ENCODE data around the gene LSP1.

Gene LSP1

DNA sequence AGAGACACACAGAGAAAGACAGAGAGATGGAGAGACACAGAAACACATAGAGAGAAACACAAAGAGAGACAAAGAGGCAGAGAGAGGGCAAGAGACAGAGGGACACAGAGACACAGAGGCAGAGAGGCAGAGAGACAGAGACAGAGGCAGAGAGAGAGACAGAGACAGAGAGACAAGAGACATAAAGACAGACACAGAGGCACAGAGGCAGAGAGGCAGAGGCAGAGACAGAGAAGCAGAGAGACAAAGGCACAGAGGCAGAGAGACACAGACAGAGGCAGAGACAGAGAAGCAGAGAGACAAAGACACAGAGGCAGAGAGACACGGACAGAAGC is 7.8 kb upstream of the LSP1 start:
- H3K9me3 ChIP-seq (ENCODE audit: severe bottlenecking) = no peaks in the 10 kb centered on the region
- H3K27ac ChIP-seq = no peak overlapping the region
- no peaks in the 10 kb centered on the region for H3K36me3 ChIP-seq
- no peak overlapping the region for H3K4me3 ChIP-seq (ENCODE audit: low read depth, low read length)
- H3K27me3 ChIP-seq (ENCODE audit: insufficient read depth, low read depth, severe bottlenecking) = peaks cover 100% of the 10 kb centered on the region
- no peak for DNase-seq
- TF ChIP-seq, protein P1, sequence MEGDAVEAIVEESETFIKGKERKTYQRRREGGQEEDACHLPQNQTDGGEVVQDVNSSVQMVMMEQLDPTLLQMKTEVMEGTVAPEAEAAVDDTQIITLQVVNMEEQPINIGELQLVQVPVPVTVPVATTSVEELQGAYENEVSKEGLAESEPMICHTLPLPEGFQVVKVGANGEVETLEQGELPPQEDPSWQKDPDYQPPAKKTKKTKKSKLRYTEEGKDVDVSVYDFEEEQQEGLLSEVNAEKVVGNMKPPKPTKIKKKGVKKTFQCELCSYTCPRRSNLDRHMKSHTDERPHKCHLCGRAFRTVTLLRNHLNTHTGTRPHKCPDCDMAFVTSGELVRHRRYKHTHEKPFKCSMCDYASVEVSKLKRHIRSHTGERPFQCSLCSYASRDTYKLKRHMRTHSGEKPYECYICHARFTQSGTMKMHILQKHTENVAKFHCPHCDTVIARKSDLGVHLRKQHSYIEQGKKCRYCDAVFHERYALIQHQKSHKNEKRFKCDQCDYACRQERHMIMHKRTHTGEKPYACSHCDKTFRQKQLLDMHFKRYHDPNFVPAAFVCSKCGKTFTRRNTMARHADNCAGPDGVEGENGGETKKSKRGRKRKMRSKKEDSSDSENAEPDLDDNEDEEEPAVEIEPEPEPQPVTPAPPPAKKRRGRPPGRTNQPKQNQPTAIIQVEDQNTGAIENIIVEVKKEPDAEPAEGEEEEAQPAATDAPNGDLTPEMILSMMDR (IDR thresholded peaks at IDR 0.05; ENCODE audit: low read depth, low read length) = no peak

DNA sequence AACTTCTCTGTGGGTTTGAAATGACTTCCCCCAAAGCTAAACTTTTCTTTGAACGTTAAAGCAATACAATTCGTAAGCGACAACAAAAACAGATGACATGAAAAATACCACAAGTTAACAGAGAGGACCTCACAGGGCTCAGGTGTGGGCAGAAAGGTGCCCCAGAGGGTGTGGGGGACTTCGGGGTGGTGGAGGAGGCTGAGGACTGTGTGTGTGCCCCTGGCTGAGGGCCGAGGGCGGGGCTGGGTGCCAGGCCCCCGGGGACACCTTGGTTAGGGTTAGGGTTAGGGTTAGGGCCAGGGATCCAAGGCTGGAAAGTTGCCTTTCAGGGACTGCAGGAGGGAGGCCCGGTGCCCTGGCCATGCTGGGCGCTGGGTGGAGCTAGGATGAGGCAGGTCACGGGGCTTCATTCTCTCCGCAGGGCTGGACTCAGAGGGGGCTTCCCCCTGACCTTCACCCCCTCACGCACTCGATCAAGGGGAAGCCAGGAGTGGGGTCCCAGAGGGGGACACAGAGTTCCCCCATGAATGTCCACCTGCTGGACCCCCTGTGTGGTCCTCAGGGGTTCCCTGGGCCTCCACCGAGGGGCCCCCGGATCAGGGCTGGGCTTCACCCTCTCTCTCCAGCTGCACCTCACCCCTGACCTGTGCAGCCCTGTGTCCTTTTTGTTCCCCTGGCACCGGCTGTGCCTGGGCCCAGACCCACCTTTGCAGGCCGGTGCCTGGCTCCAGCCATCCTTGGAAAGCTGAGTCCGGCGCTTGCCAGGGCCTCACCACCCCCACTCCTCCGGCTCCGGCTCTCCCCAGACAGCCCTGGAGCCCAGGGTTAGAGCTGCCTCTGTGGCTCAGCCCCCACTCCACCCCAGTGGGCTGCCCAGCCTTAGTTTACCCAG is 7.1 kb upstream of the LSP1 start:
- TF ChIP-seq, protein P1 (IDR thresholded peaks at IDR 0.05; ENCODE audit: low read depth, low read length) = no peak
- DNase-seq = no peak
- Histone ChIP-seq H3K27me3 (ENCODE audit: insufficient read depth, low read depth, severe bottlenecking) (peaks cover 100% of the 10 kb centered on the region), H3K9me3 (ENCODE audit: severe bottlenecking) (no peaks in the 10 kb centered on the region), H3K36me3 (no peaks in the 10 kb centered on the region), H3K4me3 (ENCODE audit: low read depth, low read length) (no peak overlapping the region), H3K27ac (no peak overlapping the region)

DNA sequence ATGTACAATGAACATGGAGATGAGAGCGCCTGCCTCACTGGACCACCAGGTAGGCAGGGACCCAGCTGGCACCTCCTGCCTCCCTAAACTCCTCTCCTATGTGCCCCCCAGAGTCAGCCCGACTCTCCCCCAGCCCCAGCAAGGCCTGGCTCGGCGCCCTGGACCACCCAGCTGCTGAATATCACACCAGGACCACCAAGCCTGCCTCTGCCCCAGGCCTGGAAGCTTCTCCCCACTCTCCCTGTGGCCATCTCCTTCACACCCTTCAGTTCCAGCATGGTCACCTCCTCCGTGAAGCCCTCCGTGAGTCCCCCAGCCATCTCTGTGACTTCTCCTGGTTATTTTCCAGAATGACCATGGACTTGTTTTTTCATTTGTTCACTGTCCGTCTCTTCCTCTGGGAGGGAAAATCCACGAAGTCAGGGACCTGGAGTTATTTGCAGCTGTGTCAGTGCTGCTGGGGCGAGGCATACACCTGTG is 6.4 kb upstream of the LSP1 start:
- Histone ChIP-seq H3K4me3 (ENCODE audit: low read depth, low read length) (no peak overlapping the region), H3K27ac (no peak overlapping the region), H3K27me3 (ENCODE audit: insufficient read depth, low read depth, severe bottlenecking) (peaks cover 100% of the 10 kb centered on the region)

DNA sequence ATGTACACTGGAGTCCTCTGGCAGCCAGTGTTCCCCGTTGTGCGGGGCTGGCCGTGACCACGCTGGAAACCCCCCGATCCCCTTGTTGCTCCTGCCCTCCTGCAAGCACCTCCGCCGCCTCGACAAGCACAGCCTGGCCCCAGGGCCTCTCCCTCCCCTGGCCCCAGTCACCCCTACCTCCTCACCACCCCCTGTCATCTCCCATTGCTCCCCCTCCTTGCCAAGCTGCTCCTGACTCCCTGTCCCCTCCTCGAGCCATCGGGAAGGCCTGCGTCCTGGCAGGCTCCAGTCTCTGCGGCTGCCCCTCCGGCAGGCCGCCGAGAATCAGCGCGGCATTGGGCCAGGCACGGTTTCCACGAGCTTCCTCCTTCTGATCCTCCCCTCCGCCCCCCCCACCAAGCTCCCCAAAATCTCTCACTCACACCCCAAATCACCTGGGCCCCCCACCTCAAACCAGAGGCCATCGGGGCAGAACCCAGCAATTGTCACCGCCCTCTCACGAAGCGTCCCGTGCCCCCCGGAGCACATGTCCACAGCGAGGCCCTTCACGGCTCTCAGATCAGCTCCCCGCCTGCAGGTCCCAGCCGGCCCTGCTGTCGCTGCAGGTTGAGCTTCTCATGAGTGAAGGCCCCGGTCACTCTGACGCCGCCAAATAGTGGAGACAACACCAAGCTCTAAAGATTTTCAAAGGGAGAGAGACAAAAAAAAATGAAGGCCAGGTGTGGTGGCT is 5.7 kb upstream of the LSP1 start:
- Histone ChIP-seq H3K36me3 (no peaks in the 10 kb centered on the region), H3K4me3 (ENCODE audit: low read depth, low read length) (no peak overlapping the region), H3K27ac (no peak overlapping the region), H3K27me3 (ENCODE audit: insufficient read depth, low read depth, severe bottlenecking) (peaks cover 100% of the 10 kb centered on the region), H3K9me3 (ENCODE audit: severe bottlenecking) (no peaks in the 10 kb centered on the region)
- TF ChIP-seq, protein P1 (IDR thresholded peaks at IDR 0.05; ENCODE audit: low read depth, low read length) = no peak
- no peak for DNase-seq

More for the DNA sequence above, 6.4 kb upstream of the LSP1 start:
- DNase-seq = no peak
- Histone ChIP-seq H3K9me3 (ENCODE audit: severe bottlenecking) (no peaks in the 10 kb centered on the region), H3K36me3 (no peaks in the 10 kb centered on the region)
- TF ChIP-seq, protein P1 (IDR thresholded peaks at IDR 0.05; ENCODE audit: low read depth, low read length) = no peak

DNA sequence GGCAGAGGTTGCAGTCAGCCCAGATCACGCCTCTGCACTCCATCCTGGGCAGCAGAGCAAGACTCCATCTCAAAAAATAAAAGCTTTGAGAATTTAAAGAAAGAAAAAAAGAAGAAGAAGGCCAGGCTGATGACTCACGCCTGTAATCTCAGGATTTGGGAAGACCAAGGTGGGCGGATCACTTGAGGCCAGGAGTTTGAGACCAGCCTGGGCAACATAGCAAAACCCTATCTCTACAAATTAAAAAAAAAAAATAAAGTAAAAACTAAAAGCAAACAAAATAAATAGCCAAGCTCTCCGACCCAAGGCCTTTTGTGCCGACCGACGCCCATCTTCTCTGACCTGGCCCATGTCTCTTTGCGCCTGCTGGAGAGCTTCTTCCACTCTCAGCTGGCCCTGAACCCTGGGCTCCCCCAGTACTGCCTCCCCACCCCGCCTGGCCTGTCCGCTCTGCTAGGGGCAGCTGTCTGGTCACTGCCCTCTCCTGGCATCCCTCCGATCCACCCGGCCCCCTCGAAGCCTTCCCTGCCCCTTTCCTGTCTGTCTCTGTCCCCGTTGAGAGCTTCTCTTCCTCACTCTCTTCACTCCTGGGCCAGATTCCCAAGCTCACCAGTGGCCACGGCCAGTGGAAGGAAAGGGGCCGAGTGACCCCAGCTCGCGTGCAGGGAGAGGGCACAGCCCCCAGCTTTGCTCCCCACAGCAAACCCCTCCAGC is 4.8 kb upstream of the LSP1 start:
- Histone ChIP-seq H3K36me3 (no peaks in the 10 kb centered on the region), H3K27ac (no peak overlapping the region), H3K9me3 (ENCODE audit: severe bottlenecking) (no peaks in the 10 kb centered on the region), H3K4me3 (ENCODE audit: low read depth, low read length) (no peak overlapping the region), H3K27me3 (ENCODE audit: insufficient read depth, low read depth, severe bottlenecking) (peaks cover 100% of the 10 kb centered on the region)
- TF ChIP-seq, protein P1 (IDR thresholded peaks at IDR 0.05; ENCODE audit: low read depth, low read length) = no peak
- DNase-seq = no peak
